Fibroblast of lung (primary cell): ENCODE data around the gene PDGFA.

Experiments used
- EZH2 ChIP-seq: IDR thresholded peaks from 2 replicates; pipeline ENCODE4 v1.5.1; 2012; ENCODE audit warnings: low read length, control low read depth, mild to moderate bottlenecking; ENCODE audit errors: missing control alignments
- TF ChIP-seq, protein P1 (sequence below), 2 donors: IDR thresholded peaks in 1 of 2; conservative IDR thresholded peaks in 1 of 2; 1 replicate in 1 of 2; 2 replicates in 1 of 2; pipeline ENCODE4 v1.5.1; 2011 to 2012; ENCODE audit warnings: low read length in 2 of 2, control low read depth in 1 of 2, inconsistent platforms in 1 of 2, low read depth in 1 of 2, mild to moderate bottlenecking in 1 of 2

- TF ChIP-seq, protein P1, sequence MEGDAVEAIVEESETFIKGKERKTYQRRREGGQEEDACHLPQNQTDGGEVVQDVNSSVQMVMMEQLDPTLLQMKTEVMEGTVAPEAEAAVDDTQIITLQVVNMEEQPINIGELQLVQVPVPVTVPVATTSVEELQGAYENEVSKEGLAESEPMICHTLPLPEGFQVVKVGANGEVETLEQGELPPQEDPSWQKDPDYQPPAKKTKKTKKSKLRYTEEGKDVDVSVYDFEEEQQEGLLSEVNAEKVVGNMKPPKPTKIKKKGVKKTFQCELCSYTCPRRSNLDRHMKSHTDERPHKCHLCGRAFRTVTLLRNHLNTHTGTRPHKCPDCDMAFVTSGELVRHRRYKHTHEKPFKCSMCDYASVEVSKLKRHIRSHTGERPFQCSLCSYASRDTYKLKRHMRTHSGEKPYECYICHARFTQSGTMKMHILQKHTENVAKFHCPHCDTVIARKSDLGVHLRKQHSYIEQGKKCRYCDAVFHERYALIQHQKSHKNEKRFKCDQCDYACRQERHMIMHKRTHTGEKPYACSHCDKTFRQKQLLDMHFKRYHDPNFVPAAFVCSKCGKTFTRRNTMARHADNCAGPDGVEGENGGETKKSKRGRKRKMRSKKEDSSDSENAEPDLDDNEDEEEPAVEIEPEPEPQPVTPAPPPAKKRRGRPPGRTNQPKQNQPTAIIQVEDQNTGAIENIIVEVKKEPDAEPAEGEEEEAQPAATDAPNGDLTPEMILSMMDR (conservative IDR thresholded peaks at IDR 0.05 in 1 of 2, IDR thresholded peaks at IDR 0.05 in 1 of 2; ENCODE audit: low read depth in 1 of 2, low read length in 2 of 2), result no peak
- TF ChIP-seq EZH2, result no peak
These were observed 19.4 kb upstream of the PDGFA start for GRCh38 chr7:538764-539685.
